ENCODE results near the gene TCF4. TPM values are rescaled to one million over a fixed set of nuclear protein-coding genes. Genes with fewer than 3 reads are reported as not detected.
A peak's percentile ranks its signal among the peaks of the same experiment; 100 is the strongest.

TCF4 gene
- polyA plus RNA-seq, 3 donors, result 67.7 to 81.1 (median 69.2) TPM

DNA sequence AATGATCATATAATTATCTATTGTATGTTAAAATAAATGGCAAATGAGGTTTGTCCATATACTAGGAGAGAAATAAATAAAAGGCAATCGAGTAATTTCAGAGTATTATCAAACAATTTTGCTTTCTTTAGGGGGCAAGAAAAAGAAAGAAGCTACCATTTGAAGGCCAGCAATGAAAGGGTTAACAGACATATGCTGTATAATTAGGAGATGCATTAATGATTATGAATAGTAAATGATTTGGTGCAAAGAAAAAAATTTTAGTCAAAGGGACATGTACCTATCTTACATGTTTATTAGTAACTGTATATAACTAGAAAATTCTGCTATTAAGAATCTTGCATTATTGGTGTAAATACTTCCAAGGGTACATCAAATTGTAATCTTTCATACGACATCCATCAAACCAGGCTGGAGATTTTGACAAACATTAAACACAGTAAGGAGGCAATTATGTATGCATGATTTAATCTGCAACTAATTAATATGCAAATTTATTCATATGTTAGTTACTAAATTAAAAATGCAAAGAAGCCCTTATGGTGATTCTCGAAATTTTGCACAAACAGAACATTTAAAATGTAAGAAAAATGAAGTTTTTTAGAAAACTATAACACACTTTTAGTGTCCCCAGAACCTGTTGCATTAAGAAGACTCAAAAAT, 251.4 kb downstream of the TCF4 start:
- DNase-seq (ENCODE audit: low read depth in 3 of 3, low spot score in 2 of 3), result no peak

- no peak for DNase-seq (ENCODE audit: low read depth in 3 of 3, low spot score in 2 of 3)
These were observed 253.1 kb downstream of the TCF4 start for GRCh38 chr18:55334875-55335274.

DNA sequence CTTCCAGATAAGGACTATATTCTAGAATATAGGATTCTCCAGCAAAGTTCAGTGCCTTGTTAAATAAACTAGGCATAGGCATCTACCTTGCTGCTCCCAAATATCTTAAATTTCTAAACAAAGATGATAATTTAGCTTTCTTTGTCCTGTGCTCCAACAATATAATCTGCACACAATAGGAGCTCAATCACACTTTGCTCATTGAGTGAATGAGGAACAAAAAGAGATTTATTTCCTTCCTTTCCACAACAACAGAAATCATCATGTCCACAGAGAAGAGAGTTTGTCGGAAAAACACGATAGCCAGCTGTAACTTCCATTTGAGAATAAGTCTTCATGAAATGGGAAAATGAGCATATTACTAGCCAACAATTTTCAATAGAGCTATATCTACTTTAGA, 256.7 kb downstream of the TCF4 start:
- no peak for DNase-seq (ENCODE audit: low read depth in 3 of 3, low spot score in 2 of 3)

DNA sequence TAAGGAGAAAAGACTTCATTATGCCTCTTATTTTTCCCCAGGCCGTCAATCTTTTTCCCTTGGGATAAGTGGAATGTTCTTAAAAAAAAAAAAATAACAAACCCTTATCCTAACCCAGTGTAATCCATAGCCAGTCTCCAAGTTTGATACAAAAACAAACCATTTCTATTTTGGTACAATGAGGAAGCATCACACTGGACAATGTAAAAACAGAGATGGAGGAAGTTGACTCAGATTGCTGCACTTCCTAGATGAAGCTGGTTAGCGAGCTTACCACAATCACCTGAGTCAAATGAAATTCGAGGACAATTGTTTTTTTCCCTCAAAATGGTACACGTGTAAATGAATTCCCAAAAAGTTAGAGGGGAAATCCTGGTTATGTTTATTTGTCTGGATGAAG, 259.7 kb downstream of the TCF4 start:
- DNase-seq (ENCODE audit: low read depth in 3 of 3, low spot score in 2 of 3), result no peak

DNA sequence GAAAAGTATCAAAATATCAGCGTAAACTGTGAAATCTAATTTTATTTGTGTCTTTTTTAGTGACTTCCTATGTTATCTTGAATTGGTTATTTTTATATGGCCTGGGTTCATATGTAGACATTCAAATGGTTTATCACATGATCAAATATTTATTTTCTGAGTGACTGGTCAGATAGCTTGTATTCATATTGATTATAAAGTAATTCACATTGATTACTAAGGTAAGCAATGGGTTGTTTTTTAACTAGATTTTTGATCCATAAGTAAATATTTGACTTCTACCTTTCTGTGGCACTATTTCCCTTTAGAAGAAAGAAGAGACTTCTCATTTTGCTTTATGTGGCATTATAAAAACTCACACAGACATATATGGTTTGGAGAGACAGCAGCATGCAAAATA, 260.5 kb downstream of the TCF4 start:
- no peak for DNase-seq (ENCODE audit: low read depth in 3 of 3, low spot score in 2 of 3)

GRCh38 chr18:55326134-55326533, 261.9 kb downstream of the TCF4 start:
- no peak for DNase-seq (ENCODE audit: low read depth in 3 of 3, low spot score in 2 of 3)

- no peak for DNase-seq (ENCODE audit: low read depth in 3 of 3, low spot score in 2 of 3)
These were observed 263.8 kb downstream of the TCF4 start for GRCh38 chr18:55324166-55324565.

- DNase-seq (ENCODE audit: low read depth in 3 of 3, low spot score in 2 of 3), result no peak
These were observed 264.7 kb downstream of the TCF4 start for GRCh38 chr18:55323051-55323994.

GRCh38 chr18:55322178-55322735, 265.7 kb downstream of the TCF4 start:
- DNase-seq (ENCODE audit: low read depth in 3 of 3, low spot score in 2 of 3), result peak; percentile 81 to 83 (median 83)

DNA sequence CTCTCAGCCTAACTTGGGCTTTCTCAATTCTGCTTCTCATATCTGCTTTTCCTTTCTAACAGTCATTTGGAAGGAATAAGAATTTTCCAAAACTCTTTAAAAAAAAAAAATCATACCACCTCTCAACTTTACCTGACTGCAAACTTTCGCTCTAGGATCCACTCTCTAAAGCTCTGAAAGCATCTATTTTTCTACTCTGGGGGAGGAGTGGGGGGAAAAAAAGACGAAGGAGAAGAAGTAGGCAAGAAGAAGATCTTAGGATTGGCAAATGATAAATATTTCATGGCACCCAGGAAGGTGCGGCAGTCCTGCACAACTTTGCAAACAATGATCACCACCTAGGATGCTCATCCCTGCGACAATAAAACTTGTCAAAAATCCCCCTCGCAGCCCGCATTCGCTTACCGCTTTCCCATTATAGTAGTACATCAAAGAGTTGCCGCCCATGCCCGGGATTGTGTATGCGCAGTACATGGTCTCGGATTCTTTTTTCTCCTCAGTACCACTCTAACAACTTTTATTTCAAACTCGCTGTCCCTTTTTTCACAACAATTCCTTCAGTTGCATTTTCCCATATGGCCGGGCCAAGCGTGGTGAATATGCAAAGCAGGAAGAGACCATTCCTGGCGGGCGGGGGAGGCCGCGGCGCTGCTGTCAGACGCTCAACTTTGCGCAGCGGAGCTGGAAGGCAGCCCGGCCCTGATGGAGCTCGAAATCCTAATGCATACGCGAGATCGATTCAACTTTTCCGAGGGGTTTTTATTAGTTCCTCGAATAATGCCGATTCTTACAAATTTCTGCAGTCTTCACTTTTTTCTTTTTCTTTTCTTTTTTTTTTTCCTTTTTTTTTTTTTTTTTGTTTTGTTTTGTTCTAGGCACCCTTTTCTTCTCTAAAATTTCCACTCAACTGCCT, 266.5 kb downstream of the TCF4 start:
- peak; percentile 80 to 87 (median 81) for DNase-seq (ENCODE audit: low read depth in 3 of 3, low spot score in 2 of 3)

GRCh38 chr18:55320424-55321264, 267.3 kb downstream of the TCF4 start:
- no peak for DNase-seq (ENCODE audit: low read depth in 3 of 3, low spot score in 2 of 3)

DNA sequence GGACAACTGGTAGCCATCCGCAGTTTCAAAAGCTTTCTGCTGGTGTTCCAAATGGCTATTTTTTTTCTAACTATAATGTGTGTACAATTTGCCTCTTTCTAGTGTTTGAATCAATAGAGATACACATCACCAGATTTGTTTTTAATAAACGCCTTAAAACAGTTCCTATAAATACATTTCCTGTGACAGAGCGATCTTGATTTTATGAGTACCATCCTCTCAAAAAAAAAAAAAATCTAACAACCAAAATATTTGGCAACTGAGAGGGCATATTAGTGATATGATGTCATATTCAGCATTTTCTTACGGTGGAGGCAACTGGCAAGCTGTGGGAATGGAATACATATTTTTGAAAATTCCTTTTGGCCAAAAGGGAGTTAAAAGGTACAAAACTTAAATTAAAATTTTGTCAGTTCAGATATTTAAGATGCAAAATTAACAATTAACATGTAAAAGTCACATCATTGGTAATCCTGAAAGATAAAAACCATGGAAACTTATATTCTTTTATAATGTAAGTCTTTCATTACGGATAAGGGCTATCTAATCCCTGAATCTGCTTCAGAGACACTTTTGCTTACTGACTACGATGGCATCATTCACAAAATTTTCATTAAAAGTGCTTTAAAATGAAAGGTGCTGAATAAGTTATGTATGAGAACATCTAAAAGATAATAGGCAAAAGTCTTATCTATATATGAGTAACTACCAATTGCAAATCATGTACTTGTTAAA, 268.4 kb downstream of the TCF4 start:
- DNase-seq (ENCODE audit: low read depth in 3 of 3, low spot score in 2 of 3), result no peak

DNA sequence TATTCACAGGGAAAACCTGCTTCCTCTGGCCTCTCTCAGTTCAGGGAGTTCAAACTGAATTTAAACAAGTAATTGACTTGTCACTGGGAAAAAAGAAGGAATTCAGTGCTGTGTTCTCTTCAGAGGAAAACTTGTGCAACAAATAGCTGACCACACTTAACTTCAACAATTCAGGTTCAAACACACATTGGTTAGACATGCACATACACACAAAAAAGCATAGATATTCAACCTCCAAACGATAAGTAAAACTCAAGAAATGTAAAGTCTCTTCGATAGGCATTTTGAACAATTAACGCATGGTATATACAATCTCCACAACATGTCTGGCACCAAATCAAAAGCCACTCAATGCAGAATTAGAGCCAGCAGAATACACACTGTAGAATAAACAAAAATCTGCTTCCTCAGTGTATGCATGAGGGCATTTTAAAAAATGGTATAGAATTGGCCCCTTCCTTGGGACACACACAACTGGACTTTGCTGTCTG, 269.0 kb downstream of the TCF4 start:
- DNase-seq (ENCODE audit: low read depth in 3 of 3, low spot score in 2 of 3), result no peak

GRCh38 chr18:55317864-55318263, 270.1 kb downstream of the TCF4 start:
- DNase-seq (ENCODE audit: low read depth in 3 of 3, low spot score in 2 of 3), result no peak

DNA sequence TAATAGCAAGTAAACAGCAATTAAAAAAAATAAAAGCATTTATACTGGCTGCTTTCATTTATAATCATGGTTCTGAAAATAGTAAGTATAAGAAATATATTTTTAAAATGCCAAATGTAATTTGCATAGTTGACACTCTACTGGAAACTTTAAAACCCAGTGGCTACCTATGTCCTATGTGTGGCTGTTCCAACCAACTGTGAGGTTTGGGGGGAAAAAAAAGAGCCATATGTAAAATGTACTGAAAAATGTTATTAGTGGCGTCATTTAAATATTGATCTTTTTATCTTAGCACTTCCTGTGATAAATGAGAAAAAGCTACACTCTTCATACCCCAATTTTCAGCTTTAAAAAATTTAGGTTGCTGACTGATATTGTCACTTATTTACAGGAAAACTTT, 270.7 kb downstream of the TCF4 start:
- DNase-seq (ENCODE audit: low read depth in 3 of 3, low spot score in 2 of 3), result no peak

DNA sequence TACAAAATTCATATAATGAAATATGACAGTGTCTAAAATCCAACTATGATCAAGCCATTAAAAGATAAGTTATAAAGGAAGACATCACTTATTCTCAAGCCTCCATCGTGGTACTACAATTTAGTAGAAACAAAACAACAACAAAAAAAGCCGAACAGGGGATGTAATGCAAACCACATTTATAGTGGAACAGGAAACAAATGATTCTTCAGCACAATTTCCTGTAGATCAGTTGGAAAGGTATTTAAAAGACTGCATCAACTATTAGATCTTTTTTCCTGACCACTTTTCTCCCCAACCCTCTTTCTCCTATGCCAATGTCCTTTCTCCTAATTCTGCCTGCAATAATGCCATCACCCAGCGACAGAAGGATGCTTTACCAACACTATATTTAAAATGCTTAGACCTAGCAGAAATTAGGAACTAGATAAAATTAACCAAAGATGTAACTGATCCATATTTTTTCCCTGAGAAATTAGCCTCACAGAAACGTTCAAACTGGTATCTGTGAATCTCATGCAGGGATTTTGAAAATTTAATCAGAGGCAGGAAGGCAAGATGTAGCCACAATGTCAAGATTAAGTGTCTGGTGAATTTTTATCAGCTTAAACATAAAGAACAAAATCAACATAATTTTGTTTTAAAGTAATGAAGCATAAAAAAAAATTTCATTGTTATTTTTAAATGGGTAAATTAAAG, 271.4 kb downstream of the TCF4 start:
- no peak for DNase-seq (ENCODE audit: low read depth in 3 of 3, low spot score in 2 of 3)

- DNase-seq (ENCODE audit: low read depth in 3 of 3, low spot score in 2 of 3), result no peak
These were observed 273.3 kb downstream of the TCF4 start for GRCh38 chr18:55314615-55315237.

GRCh38 chr18:55314031-55314430, 274.0 kb downstream of the TCF4 start:
- DNase-seq (ENCODE audit: low read depth in 3 of 3, low spot score in 2 of 3), result no peak

Measured in right renal cortex interstitium (tissue), 3 donors.